GM12864 (cell line): ENCODE measurements around the gene PRDM7.
"Not testable (repeated sequence)": the region's sequence is repeated elsewhere in the genome, so short reads cannot be mapped to it uniquely, and the experiment has no call there.

Source experiments
- DNase-seq: peaks from one replicate; pipeline ENCODE4 v3.0.0-alpha.2; 2011; ENCODE audit warnings: low read depth
- H3K4me3 ChIP-seq: 2 replicates; pipeline ENCODE4 v1.5.1; 2011; ENCODE audit warnings: mild to moderate bottlenecking, low read depth, low read length, control low read depth
- CTCF ChIP-seq: IDR thresholded peaks from 2 replicates; pipeline ENCODE4 v1.5.1; 2011; ENCODE audit warnings: low read depth, mild to moderate bottlenecking, moderate library complexity, low read length, control low read depth, inconsistent platforms; ENCODE audit errors: missing control alignments

Gene PRDM7

GRCh38 chr16:90077240-90077756, at the start of gene PRDM7:
TSS of gene PRDM7 (minus strand) at chr16:90077331. CDS start at chr16:90075910, 1,421 bp downstream.
- peak within 1 kb of the TSS; percentile 25 for H3K4me3 ChIP-seq
- DNase-seq = peak; percentile 85
- no peak for TF ChIP-seq CTCF

GRCh38 chr16:90121846-90122245, 44.7 kb upstream of the PRDM7 start:
- not testable (repeated sequence) for DNase-seq, H3K4me3 ChIP-seq

- not testable (repeated sequence) for H3K4me3 ChIP-seq, DNase-seq
These were observed 30.5 kb upstream of the PRDM7 start for GRCh38 chr16:90107617-90108016.

- not testable (repeated sequence) for H3K4me3 ChIP-seq, DNase-seq
These were observed 29.9 kb upstream of the PRDM7 start for GRCh38 chr16:90107060-90107459.

- DNase-seq, H3K4me3 ChIP-seq: not testable (repeated sequence)
- peak; percentile 38 for TF ChIP-seq CTCF
These were observed 29.1 kb upstream of the PRDM7 start for GRCh38 chr16:90106271-90106670.

GRCh38 chr16:90104725-90105124, 27.6 kb upstream of the PRDM7 start:
- not testable (repeated sequence) for DNase-seq

GRCh38 chr16:90102086-90102884, 25.2 kb upstream of the PRDM7 start:
- H3K4me3 ChIP-seq, DNase-seq: not testable (repeated sequence)

More at GRCh38 chr16:90104725-90105124, 27.6 kb upstream of the PRDM7 start:
- H3K4me3 ChIP-seq = not testable (repeated sequence)

GRCh38 chr16:90101332-90101731, 24.2 kb upstream of the PRDM7 start:
- not testable (repeated sequence) for DNase-seq, H3K4me3 ChIP-seq

- DNase-seq, H3K4me3 ChIP-seq: not testable (repeated sequence)
These were observed 23.7 kb upstream of the PRDM7 start for GRCh38 chr16:90100790-90101189.

- H3K4me3 ChIP-seq, DNase-seq: not testable (repeated sequence)
These were observed 23.1 kb upstream of the PRDM7 start for GRCh38 chr16:90100229-90100628.

GRCh38 chr16:90098936-90099335, 21.8 kb upstream of the PRDM7 start:
- not testable (repeated sequence) for DNase-seq, H3K4me3 ChIP-seq

GRCh38 chr16:90097010-90097684, 20.0 kb upstream of the PRDM7 start:
- not testable (repeated sequence) for H3K4me3 ChIP-seq, DNase-seq

- DNase-seq, H3K4me3 ChIP-seq: not testable (repeated sequence)
These were observed 17.7 kb upstream of the PRDM7 start for GRCh38 chr16:90094791-90095190.

- H3K4me3 ChIP-seq, DNase-seq: not testable (repeated sequence)
These were observed 17.2 kb upstream of the PRDM7 start for GRCh38 chr16:90094296-90094695.

- not testable (repeated sequence) for DNase-seq
These were observed 16.7 kb upstream of the PRDM7 start for GRCh38 chr16:90093799-90094198.

GRCh38 chr16:90092781-90093180, 15.7 kb upstream of the PRDM7 start:
- DNase-seq, H3K4me3 ChIP-seq: not testable (repeated sequence)

More at GRCh38 chr16:90093799-90094198, 16.7 kb upstream of the PRDM7 start:
- H3K4me3 ChIP-seq = not testable (repeated sequence)
